GM23248 (cell line): ENCODE results near the gene RRP9.

ENCODE experiments used
- EZH2 ChIP-seq: fragments of 200-600 bp; sonication (generic); IDR thresholded peaks from 2 replicates; pipeline ENCODE4 v1.6.1; 2018; ENCODE audit warnings: antibody characterized with exemption, mild to moderate bottlenecking; ENCODE audit not compliant: insufficient read depth, poor library complexity, severe bottlenecking
- EZH2phosphoT487 ChIP-seq: fragments of 200-600 bp; sonication (generic); IDR thresholded peaks from 2 replicates; pipeline ENCODE4 v1.6.1; 2018; ENCODE audit warnings: antibody characterized with exemption, moderate library complexity, mild to moderate bottlenecking, low read depth; ENCODE audit not compliant: insufficient read depth

GRCh38 chr3:51948016-51948580 lies 6.4 kb upstream of the RRP9 start:
- TF ChIP-seq EZH2 (no peak), EZH2phosphoT487 (no peak)
